AG09309 (cell line): ENCODE results near the gene KRTAP6-3.

Experiments
- DNase-seq: peaks from one replicate; pipeline ENCODE4 v3.0.0-alpha.2; 2010; ENCODE audit warnings: low read depth
- H3K4me3 ChIP-seq: 2 replicates; pipeline ENCODE4 v1.5.1; 2011; ENCODE audit warnings: mild to moderate bottlenecking, low read depth, low read length, moderate library complexity; ENCODE audit not compliant: control insufficient read depth
- TF ChIP-seq, protein P1 (sequence below): IDR thresholded peaks from 2 replicates; pipeline ENCODE4 v1.5.1; 2011; ENCODE audit warnings: mild to moderate bottlenecking, low read depth, low read length, inconsistent platforms; ENCODE audit not compliant: insufficient read depth, control insufficient read depth; ENCODE audit errors: missing control alignments

The KRTAP6-3 gene

DNA sequence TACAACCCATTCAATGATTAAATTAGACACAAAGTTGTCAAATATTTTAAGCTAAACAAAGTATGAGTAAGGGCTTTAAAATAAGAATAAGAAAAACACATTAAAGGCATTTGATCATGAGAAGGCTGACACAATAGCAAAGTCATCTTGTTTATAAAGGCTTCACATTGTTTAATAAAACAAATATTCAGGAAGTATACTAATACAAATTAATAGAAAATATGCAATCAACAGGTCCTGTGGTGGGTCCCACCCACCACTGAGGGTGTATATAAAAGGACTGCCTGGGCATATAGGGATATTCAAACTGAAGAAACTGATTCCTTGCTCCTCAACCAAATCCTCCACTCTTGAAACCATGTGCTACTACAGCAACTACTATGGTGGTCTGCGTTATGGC, 42.7 kb downstream of the KRTAP6-3 start, which contains the start of gene KRTAP20-2:
KRTAP20-2 (plus strand) TSS at position 301 of the 400 bp plus-strand sequence; CDS start at position 359, 58 bp downstream.
- TF ChIP-seq, protein P1, sequence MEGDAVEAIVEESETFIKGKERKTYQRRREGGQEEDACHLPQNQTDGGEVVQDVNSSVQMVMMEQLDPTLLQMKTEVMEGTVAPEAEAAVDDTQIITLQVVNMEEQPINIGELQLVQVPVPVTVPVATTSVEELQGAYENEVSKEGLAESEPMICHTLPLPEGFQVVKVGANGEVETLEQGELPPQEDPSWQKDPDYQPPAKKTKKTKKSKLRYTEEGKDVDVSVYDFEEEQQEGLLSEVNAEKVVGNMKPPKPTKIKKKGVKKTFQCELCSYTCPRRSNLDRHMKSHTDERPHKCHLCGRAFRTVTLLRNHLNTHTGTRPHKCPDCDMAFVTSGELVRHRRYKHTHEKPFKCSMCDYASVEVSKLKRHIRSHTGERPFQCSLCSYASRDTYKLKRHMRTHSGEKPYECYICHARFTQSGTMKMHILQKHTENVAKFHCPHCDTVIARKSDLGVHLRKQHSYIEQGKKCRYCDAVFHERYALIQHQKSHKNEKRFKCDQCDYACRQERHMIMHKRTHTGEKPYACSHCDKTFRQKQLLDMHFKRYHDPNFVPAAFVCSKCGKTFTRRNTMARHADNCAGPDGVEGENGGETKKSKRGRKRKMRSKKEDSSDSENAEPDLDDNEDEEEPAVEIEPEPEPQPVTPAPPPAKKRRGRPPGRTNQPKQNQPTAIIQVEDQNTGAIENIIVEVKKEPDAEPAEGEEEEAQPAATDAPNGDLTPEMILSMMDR = no peak
- no peak for DNase-seq
- H3K4me3 ChIP-seq = no peak within 1 kb of the TSS

DNA sequence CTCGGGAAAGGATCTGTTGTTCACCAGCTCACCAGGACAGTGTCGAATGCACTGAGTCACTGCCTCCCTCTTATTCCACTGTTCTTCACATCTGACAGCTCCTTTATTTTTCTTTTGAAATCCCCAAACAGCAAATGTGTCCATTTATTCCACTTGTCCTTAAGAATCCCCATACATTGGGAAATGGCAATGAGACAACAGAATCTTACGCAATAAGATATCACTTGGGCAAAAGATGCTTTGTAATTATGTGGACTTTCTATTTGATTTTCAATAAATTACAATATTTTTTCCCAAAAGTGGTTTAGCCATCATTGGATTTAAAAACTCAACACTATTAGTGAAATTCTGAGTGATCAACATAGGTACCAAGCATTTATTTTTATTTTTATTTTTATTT, 46.4 kb downstream of the KRTAP6-3 start:
- no peak overlapping the region for H3K4me3 ChIP-seq
- TF ChIP-seq, protein P1 = no peak
- no peak for DNase-seq

DNA sequence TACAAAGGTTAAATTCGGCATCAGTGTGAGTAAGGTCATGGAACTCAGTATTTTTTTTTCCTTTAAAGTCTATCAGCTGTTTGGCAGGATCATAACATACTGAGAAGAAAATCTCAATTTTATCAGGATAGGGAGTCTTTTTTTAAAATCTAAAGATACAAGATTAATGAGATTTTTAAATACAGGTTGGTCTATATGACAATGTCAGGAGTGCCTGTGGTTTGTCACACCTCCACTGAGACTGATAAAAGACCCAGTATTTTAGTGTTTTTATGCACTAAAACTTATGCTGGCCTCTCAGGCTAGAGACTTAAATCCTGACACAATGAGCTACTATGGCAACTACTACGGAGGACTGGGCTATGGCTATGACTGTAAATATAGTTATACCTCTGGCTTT, 50.3 kb downstream of the KRTAP6-3 start, which contains the start of gene KRTAP20-3:
KRTAP20-3 (plus strand) TSS at position 301 of the 400 bp plus-strand sequence.
- H3K4me3 ChIP-seq = no peak within 1 kb of the TSS
- TF ChIP-seq, protein P1 = no peak
- no peak for DNase-seq
